Raji (cell line): ENCODE measurements around the gene LAMA2.

Experiments used
- POLR2A ChIP-seq: IDR thresholded peaks from 2 replicates; pipeline ENCODE4 v1.6.1; 2011; ENCODE audit warnings: low read depth, low read length, control low read depth; ENCODE audit not compliant: insufficient read depth

Gene LAMA2

GRCh38 chr6:129546702-129547101, 663.8 kb downstream of the LAMA2 start:
- TF ChIP-seq POLR2A: no peak

DNA sequence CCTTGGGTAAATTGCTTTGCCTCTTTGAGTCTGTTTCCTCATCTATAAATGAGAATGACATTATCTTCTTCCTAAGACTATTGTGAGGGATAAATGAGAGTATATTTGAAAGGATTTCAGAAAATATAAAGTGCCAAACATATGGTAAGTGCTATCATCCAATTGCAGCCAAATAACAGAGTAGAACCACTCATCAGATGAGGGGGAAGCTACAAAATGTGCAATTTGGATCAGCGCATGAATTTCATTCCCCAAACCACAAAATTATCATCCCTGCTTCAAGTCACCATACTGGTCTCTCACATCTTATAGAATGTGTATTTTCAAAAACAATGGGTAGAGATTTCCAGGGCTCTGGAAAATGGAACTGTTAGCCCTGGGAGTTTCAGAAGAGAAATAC, 668.5 kb downstream of the LAMA2 start:
- TF ChIP-seq POLR2A: no peak

DNA sequence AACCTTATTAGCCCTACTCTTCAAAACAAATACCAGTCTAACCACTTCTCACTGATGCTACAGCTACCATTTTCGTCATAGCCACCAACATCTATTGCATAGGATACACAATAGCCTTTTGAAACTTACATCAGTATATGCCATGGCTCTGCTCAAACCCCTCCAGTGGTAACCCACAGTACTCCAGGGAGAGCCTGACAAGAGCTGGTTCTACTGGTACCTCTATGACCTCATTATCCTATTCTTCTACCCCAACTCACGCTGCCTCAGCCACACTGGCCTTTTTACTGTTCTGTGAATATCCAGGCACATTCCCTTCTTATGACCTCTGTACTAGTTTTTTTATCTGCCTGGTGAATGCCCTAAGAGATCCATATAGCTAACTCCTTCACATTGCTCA, 669.5 kb downstream of the LAMA2 start:
- no peak for TF ChIP-seq POLR2A

DNA sequence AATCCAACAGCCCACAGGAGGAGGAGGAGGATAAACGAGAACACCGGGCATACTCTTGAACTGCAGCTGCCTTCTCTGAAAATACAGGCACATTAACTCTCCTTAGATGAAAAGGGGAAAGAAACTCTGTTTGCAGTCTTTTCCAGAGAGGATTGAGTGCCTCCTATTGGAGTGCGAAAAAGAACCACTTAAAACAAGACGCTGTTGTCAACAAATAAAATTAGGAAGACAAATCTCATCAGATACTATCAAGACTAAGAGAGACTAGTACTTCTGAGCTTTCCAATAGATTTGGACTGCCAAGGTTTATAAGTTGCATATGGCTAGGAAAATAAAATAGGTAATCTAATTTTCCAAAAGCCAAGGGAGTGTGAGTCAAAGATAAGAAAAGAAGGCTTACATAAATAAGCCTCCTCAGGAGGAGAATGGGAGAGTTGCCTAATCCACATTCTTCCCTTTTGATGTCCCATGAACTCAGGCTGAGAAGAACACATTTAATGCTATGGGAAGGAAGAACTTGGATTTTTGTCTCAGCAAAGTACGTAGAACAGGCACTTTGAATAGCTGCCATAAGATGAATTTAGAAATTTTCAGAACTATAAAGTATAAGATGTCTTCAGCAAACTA, 672.4 kb downstream of the LAMA2 start:
- TF ChIP-seq POLR2A: no peak

DNA sequence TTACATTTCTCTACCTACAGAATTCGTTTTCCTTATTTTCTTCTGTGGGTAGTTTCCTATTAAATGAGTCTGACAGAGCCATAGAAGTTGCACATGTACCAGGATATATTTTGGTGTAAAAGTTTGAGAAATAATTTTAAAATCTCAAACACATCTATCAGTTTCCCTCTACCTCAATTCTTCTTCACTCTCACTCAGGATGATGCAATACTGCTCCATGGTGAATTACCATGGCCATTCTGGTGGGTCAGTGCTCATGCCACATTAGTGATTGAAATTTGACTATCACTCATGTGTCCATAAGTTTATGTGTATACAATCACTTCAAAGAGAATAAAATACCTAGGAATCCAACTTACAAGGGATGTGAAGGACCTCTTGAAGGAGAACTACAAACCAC, 675.3 kb downstream of the LAMA2 start:
- no peak for TF ChIP-seq POLR2A

GRCh38 chr6:129565366-129565765, 682.4 kb downstream of the LAMA2 start:
- TF ChIP-seq POLR2A: no peak

GRCh38 chr6:129565811-129566210, 682.9 kb downstream of the LAMA2 start:
- no peak for TF ChIP-seq POLR2A
